OCI-LY1 (cell line): ENCODE results near the gene ATG5.

Source experiments
- H2AFZ ChIP-seq: fragments of 200-600 bp; sonication (generic), shearing (Covaris generic); 2 replicates; pipeline ENCODE4 v1.6.0; 2014; ENCODE audit warnings: antibody characterized with exemption, mild to moderate bottlenecking, low read length
- H3F3A ChIP-seq: fragments of 200-600 bp; sonication (generic), shearing (Covaris generic); 2 replicates; pipeline ENCODE4 v1.6.0; 2014; ENCODE audit warnings: mild to moderate bottlenecking, antibody characterized with exemption, low read length, moderate library complexity; ENCODE audit not compliant: insufficient read depth
- H3K27ac ChIP-seq: fragments of 200-600 bp; sonication (generic); 2 replicates; pipeline ENCODE4 v1.5.1; 2014; ENCODE audit warnings: low read length, mixed run types, mild to moderate bottlenecking, low read depth; ENCODE audit not compliant: poor library complexity, severe bottlenecking
- H3K27me3 ChIP-seq: fragments of 200-600 bp; sonication (generic); 2 replicates; pipeline ENCODE4 v1.6.0; 2014; ENCODE audit warnings: antibody characterized with exemption, mild to moderate bottlenecking, low read length, moderate library complexity; ENCODE audit not compliant: insufficient read depth
- H3K36me3 ChIP-seq: fragments of 200-600 bp; sonication (generic); 2 replicates; pipeline ENCODE4 v1.6.1; 2014; ENCODE audit warnings: mild to moderate bottlenecking, antibody characterized with exemption, low read length, moderate library complexity, mixed read lengths; ENCODE audit not compliant: insufficient read depth
- H3K4me1 ChIP-seq: fragments of 200-600 bp; sonication (generic); 2 replicates; pipeline ENCODE4 v1.5.1; 2014; ENCODE audit warnings: mild to moderate bottlenecking, low read length, moderate library complexity; ENCODE audit not compliant: insufficient read depth, severe bottlenecking
- H3K4me2 ChIP-seq: fragments of 200-600 bp; sonication (generic), shearing (Covaris generic); 2 replicates; pipeline ENCODE4 v1.6.1; 2014; ENCODE audit warnings: low read length
- H3K4me3 ChIP-seq: fragments of 200-600 bp; sonication (generic); 2 replicates; pipeline ENCODE4 v1.5.1; 2014; ENCODE audit warnings: low read length, low read depth, mild to moderate bottlenecking, mixed read lengths; ENCODE audit not compliant: poor library complexity, severe bottlenecking
- H3K79me2 ChIP-seq: fragments of 200-600 bp; shearing (Covaris generic); 2 replicates; pipeline ENCODE4 v1.6.1; 2016; ENCODE audit warnings: mixed run types, low read length, mixed read lengths; ENCODE audit not compliant: insufficient read depth
- H3K9ac ChIP-seq: fragments of 200-600 bp; sonication (generic), shearing (Covaris generic); 2 replicates; pipeline ENCODE4 v1.6.1; 2014; ENCODE audit warnings: mild to moderate bottlenecking, low read length, mixed read lengths
- H3K9me2 ChIP-seq: fragments of 200-600 bp; sonication (generic), shearing (Covaris generic); 2 replicates; pipeline ENCODE4 v1.6.1; 2014; ENCODE audit warnings: low read depth, mild to moderate bottlenecking, low read length, mixed read lengths
- H3K9me3 ChIP-seq: fragments of 200-600 bp; shearing (Covaris generic); 2 replicates; pipeline ENCODE4 v1.6.1; 2014; ENCODE audit warnings: low read length, mixed read lengths
- H4K20me1 ChIP-seq: fragments of 200-600 bp; sonication (generic), shearing (Covaris generic); 2 replicates; pipeline ENCODE4 v1.6.0; 2016; ENCODE audit warnings: mild to moderate bottlenecking, low read length; ENCODE audit not compliant: insufficient read depth
- CTCF ChIP-seq: fragments of 200-600 bp; sonication (generic), shearing (Covaris generic); IDR thresholded peaks from 2 replicates; pipeline ENCODE4 v1.5.1; 2017; ENCODE audit warnings: mild to moderate bottlenecking, antibody characterized with exemption, low read length, moderate library complexity, mixed read lengths
- EZH2 ChIP-seq: fragments of 200-600 bp; sonication (generic), shearing (Covaris generic); IDR thresholded peaks from 2 replicates; pipeline ENCODE4 v1.8.0; 2017; ENCODE audit warnings: borderline replicate concordance, mixed run types, mild to moderate bottlenecking, antibody characterized with exemption, low read length, moderate library complexity, mixed read lengths

The ATG5 gene

GRCh38 chr6:106199998-106200397, 125.6 kb downstream of the ATG5 start:
- H3K4me3 ChIP-seq, result no peak overlapping the region
- no peak overlapping the region for H3K27ac ChIP-seq
- H3K36me3 ChIP-seq, result peaks cover 16% of the 10 kb centered on the region; the same call in 1 of the 2 replicates
- peaks cover 11% of the 10 kb centered on the region for H3K4me1 ChIP-seq
- no peak overlapping the region for H3K9ac ChIP-seq
- no peaks in the 10 kb centered on the region for H4K20me1 ChIP-seq
- H3K9me3 ChIP-seq, result no peaks in the 10 kb centered on the region
- H3K4me2 ChIP-seq, result no peak overlapping the region
- no peak for TF ChIP-seq CTCF
- TF ChIP-seq EZH2, result no peak
- no peaks in the 10 kb centered on the region for H3K27me3 ChIP-seq
- no peaks in the 10 kb centered on the region for H3F3A ChIP-seq
- no peaks in the 10 kb centered on the region for H3K79me2 ChIP-seq
- no peaks in the 10 kb centered on the region for H3K9me2 ChIP-seq
- H2AFZ ChIP-seq, result no peak overlapping the region

GRCh38 chr6:106199331-106199730, 126.2 kb downstream of the ATG5 start:
- Histone ChIP-seq H3K79me2 (no peaks in the 10 kb centered on the region), H4K20me1 (no peaks in the 10 kb centered on the region), H3K27ac (no peak overlapping the region), H3K9me2 (no peaks in the 10 kb centered on the region), H3K9ac (no peak overlapping the region), H3K27me3 (no peaks in the 10 kb centered on the region), H3K9me3 (no peaks in the 10 kb centered on the region), H2AFZ (no peak overlapping the region), H3K4me3 (no peak overlapping the region), H3K4me2 (no peak overlapping the region), H3K36me3 (peaks cover 16% of the 10 kb centered on the region; the same call in 1 of the 2 replicates), H3K4me1 (peaks cover 11% of the 10 kb centered on the region), H3F3A (no peaks in the 10 kb centered on the region)
- TF ChIP-seq CTCF (no peak), EZH2 (no peak)

GRCh38 chr6:106197441-106197840, 128.1 kb downstream of the ATG5 start:
- Histone ChIP-seq H3K9me3 (no peaks in the 10 kb centered on the region), H3K4me2 (no peak overlapping the region), H3F3A (no peaks in the 10 kb centered on the region), H3K9ac (no peak overlapping the region), H3K27ac (no peak overlapping the region), H3K4me3 (no peak overlapping the region), H3K27me3 (no peaks in the 10 kb centered on the region), H3K9me2 (no peaks in the 10 kb centered on the region), H3K79me2 (no peaks in the 10 kb centered on the region), H3K36me3 (peaks cover 26% of the 10 kb centered on the region), H2AFZ (no peak overlapping the region), H3K4me1 (peaks cover 11% of the 10 kb centered on the region), H4K20me1 (no peaks in the 10 kb centered on the region)
- no peak for TF ChIP-seq EZH2
- no peak for TF ChIP-seq CTCF
